H9 (cell line): ENCODE results near the gene CIDEC. TPM values are rescaled to one million over a fixed set of nuclear protein-coding genes. Genes with fewer than 3 reads are reported as not detected.

Experiments used
- DNase-seq: peaks from one replicate; pipeline ENCODE4 v3.0.0-alpha.2; 2017
- H2AFZ ChIP-seq: one replicate; pipeline ENCODE4 v1.6.1; 2013; ENCODE audit warnings: mild to moderate bottlenecking, low read length, control low read depth, moderate library complexity
- H2AK5ac ChIP-seq: 2 replicates; pipeline ENCODE4 v1.6.1; 2013; ENCODE audit warnings: low read length, control low read depth, mixed read lengths; ENCODE audit not compliant: insufficient read length
- H2BK120ac ChIP-seq: one replicate; pipeline ENCODE4 v1.6.1; 2013; ENCODE audit warnings: low read depth, mild to moderate bottlenecking, low read length, control low read depth, inconsistent platforms; ENCODE audit not compliant: poor library complexity, severe bottlenecking
- H2BK12ac ChIP-seq: 2 replicates; pipeline ENCODE4 v1.6.1; 2013; ENCODE audit warnings: low read length, control low read depth, mixed read lengths, low read depth; ENCODE audit not compliant: insufficient read length
- H2BK15ac ChIP-seq: 2 replicates; pipeline ENCODE4 v1.6.1; 2013; ENCODE audit warnings: low read depth, low read length, control low read depth
- H2BK20ac ChIP-seq: one replicate; pipeline ENCODE4 v1.6.1; 2013; ENCODE audit warnings: low read depth, mild to moderate bottlenecking, low read length, control low read depth, inconsistent platforms; ENCODE audit not compliant: poor library complexity, severe bottlenecking
- H2BK5ac ChIP-seq: 2 replicates; pipeline ENCODE4 v1.6.1; 2013; ENCODE audit warnings: low read length, control low read depth, mixed read lengths; ENCODE audit not compliant: insufficient read length
- H3K14ac ChIP-seq: 2 replicates; pipeline ENCODE4 v1.6.1; 2013; ENCODE audit warnings: low read length, control low read depth; ENCODE audit not compliant: insufficient read depth
- H3K18ac ChIP-seq: 2 replicates; pipeline ENCODE4 v1.6.1; 2013; ENCODE audit warnings: low read depth, mild to moderate bottlenecking, mixed read lengths, low read length, control low read depth; ENCODE audit not compliant: insufficient read length
- H3K23ac ChIP-seq: 2 replicates; pipeline ENCODE4 v1.6.1; 2013; ENCODE audit warnings: low read length, control low read depth, mixed read lengths, low read depth; ENCODE audit not compliant: insufficient read length
- H3K23me2 ChIP-seq: 2 replicates; pipeline ENCODE4 v1.6.1; 2013; ENCODE audit warnings: low read depth, mild to moderate bottlenecking, mixed read lengths, low read length, control low read depth; ENCODE audit not compliant: insufficient read length, poor library complexity, severe bottlenecking
- H3K27ac ChIP-seq: 2 replicates; pipeline ENCODE4 v1.5.1; 2013; ENCODE audit warnings: low read length, control low read depth, mixed read lengths, low read depth; ENCODE audit not compliant: insufficient read length
- H3K27me3 ChIP-seq: 2 replicates; pipeline ENCODE4 v1.6.1; 2013; ENCODE audit warnings: low read length, control low read depth, inconsistent platforms; ENCODE audit not compliant: insufficient read depth
- H3K4ac ChIP-seq: 2 replicates; pipeline ENCODE4 v1.6.1; 2013; ENCODE audit warnings: low read depth, mild to moderate bottlenecking, control low read depth, inconsistent platforms, low read length, moderate library complexity
- H3K4me1 ChIP-seq: 2 replicates; pipeline ENCODE4 v1.6.1; 2013; ENCODE audit warnings: low read length, control low read depth, inconsistent platforms; ENCODE audit not compliant: insufficient read depth
- H3K4me2 ChIP-seq: 2 replicates; pipeline ENCODE4 v1.6.1; 2013; ENCODE audit warnings: low read length, control low read depth, mixed read lengths; ENCODE audit not compliant: insufficient read length, insufficient read depth
- H3K56ac ChIP-seq: 2 replicates; pipeline ENCODE4 v1.6.1; 2013; ENCODE audit warnings: low read depth, mild to moderate bottlenecking, mixed read lengths, low read length, control low read depth; ENCODE audit not compliant: insufficient read length
- H3K79me1 ChIP-seq: 2 replicates; pipeline ENCODE4 v1.6.1; 2013; ENCODE audit warnings: low read depth, mild to moderate bottlenecking, moderate library complexity, low read length, control low read depth, inconsistent platforms; ENCODE audit not compliant: insufficient read depth, poor library complexity, severe bottlenecking
- H3K79me2 ChIP-seq: 2 replicates; pipeline ENCODE4 v1.6.1; 2013; ENCODE audit warnings: low read length, control low read depth, inconsistent platforms; ENCODE audit not compliant: insufficient read depth
- H3K9ac ChIP-seq: 2 replicates; pipeline ENCODE4 v1.6.1; 2013; ENCODE audit warnings: low read length, control low read depth, mixed read lengths; ENCODE audit not compliant: insufficient read length; ENCODE audit errors: extremely low read depth
- H3K9me3 ChIP-seq: one replicate; pipeline ENCODE4 v1.6.1; 2013; ENCODE audit warnings: low read depth, low read length, inconsistent platforms; ENCODE audit not compliant: control insufficient read depth
- H3T11ph ChIP-seq: one replicate; pipeline ENCODE4 v1.6.1; 2013; ENCODE audit warnings: mild to moderate bottlenecking, low read length, control low read depth, inconsistent platforms
- H4K20me1 ChIP-seq: one replicate; pipeline ENCODE4 v1.6.1; 2013; ENCODE audit not compliant: control insufficient read depth, insufficient read length, insufficient read depth
- H4K5ac ChIP-seq: 2 replicates; pipeline ENCODE4 v1.6.1; 2013; ENCODE audit warnings: low read depth, mild to moderate bottlenecking, mixed read lengths, low read length, control low read depth; ENCODE audit not compliant: insufficient read length
- H4K8ac ChIP-seq: replicated peaks from 2 replicates; pipeline ENCODE4 v1.6.1; 2013; ENCODE audit warnings: low read length, control low read depth, mixed read lengths, low read depth; ENCODE audit not compliant: insufficient read length
- H4K91ac ChIP-seq: 2 replicates; pipeline ENCODE4 v1.6.1; 2013; ENCODE audit warnings: low read depth, mild to moderate bottlenecking, moderate library complexity, mixed read lengths, low read length, control low read depth; ENCODE audit not compliant: insufficient read length
- H3K27ac Mint-ChIP-seq, 3 experiments: 2 replicates in 2 of 3; 3 replicates in 1 of 3; pipeline ENCODE4 v1.8.0; 2020 to 2021; ENCODE audit warnings: mixed read lengths in 3 of 3, mild to moderate bottlenecking in 1 of 3, moderate library complexity in 1 of 3
- H3K27me3 Mint-ChIP-seq: 2 replicates; pipeline ENCODE4 v1.8.0; 2021; ENCODE audit warnings: low read depth, mild to moderate bottlenecking, moderate library complexity, mixed read lengths
- H3K36me3 Mint-ChIP-seq, 3 experiments: 2 replicates in 2 of 3; 3 replicates in 1 of 3; pipeline ENCODE4 v1.8.0; 2020 to 2021; ENCODE audit warnings: low read depth in 3 of 3, mixed read lengths in 3 of 3; ENCODE audit not compliant: insufficient read depth in 1 of 3
- H3K4me1 Mint-ChIP-seq, 2 experiments: 2 replicates each; pipeline ENCODE4 v1.8.0; 2020; ENCODE audit warnings: mixed read lengths in 2 of 2
- H3K4me3 Mint-ChIP-seq, 2 experiments: 2 replicates in 1 of 2; 3 replicates in 1 of 2; pipeline ENCODE4 v1.8.0; 2020 to 2021; ENCODE audit warnings: mild to moderate bottlenecking in 2 of 2, mixed read lengths in 2 of 2, moderate library complexity in 1 of 2
- H3K9me3 Mint-ChIP-seq, 2 experiments: 2 replicates in 1 of 2; 3 replicates in 1 of 2; pipeline ENCODE4 v1.8.0; 2020; ENCODE audit warnings: mild to moderate bottlenecking in 2 of 2, mixed read lengths in 2 of 2, moderate library complexity in 1 of 2
- CTCF ChIP-seq: fragments of 200-600 bp; sonication (generic); conservative IDR thresholded peaks from 3 replicates; pipeline ENCODE4 v1.8.0; 2021; ENCODE audit warnings: antibody characterized with exemption, mild to moderate bottlenecking
- WGBS: extraction: QIAGEN DNeasy Blood & Tissue Kit; methylation state at CpG from one replicate; pipeline ENCODE4 v1.1.7; 2013; ENCODE audit warnings: missing lambda C conversion rate, low lambda C conversion rate, mixed read lengths; ENCODE audit not compliant: insufficient read length; ENCODE audit errors: extremely low coverage; 5-methylcytosine and 5-hydroxymethylcytosine counted together
- total RNA-seq: library from RNA; stranded (reverse); gene quantifications from 2 replicates; pipeline ENCODE4 v1.2.1, GENCODE V29; 2021

The CIDEC gene
- total RNA-seq, 1 experiment from 2014 or later = not detected

GRCh38 chr3:9913601-9914000, 33.5 kb upstream of the CIDEC start:
- Histone ChIP-seq H4K5ac (no peak overlapping the region), H4K91ac (no peak overlapping the region), H3K27me3 (no peaks in the 10 kb centered on the region; the same call in 1 of the 2 replicates), H3K23ac (no peak overlapping the region), H3K4ac (no peak overlapping the region), H3K4me2 (no peak overlapping the region), H2BK120ac (no peak overlapping the region), H3K14ac (no peak overlapping the region), H2BK12ac (no peak overlapping the region), H2BK5ac (no peak overlapping the region), H2AFZ (no peak overlapping the region), H3K27ac (no peak overlapping the region), H2AK5ac (no peak overlapping the region), H3K4me1 (peaks cover 4% of the 10 kb centered on the region; the same call in 1 of the 2 replicates), H3K23me2 (peaks cover 15% of the 10 kb centered on the region), H3K56ac (no peak overlapping the region), H3K79me2 (no peaks in the 10 kb centered on the region), H2BK20ac (no peak overlapping the region), H3K79me1 (no peaks in the 10 kb centered on the region), H3K9me3 (no peaks in the 10 kb centered on the region), H4K20me1 (no peaks in the 10 kb centered on the region), H4K8ac (no peak overlapping the region), H3K18ac (no peak overlapping the region), H3T11ph (no peak overlapping the region), H2BK15ac (no peak overlapping the region), H3K9ac (no peak overlapping the region)
- no peak overlapping the region for H3K27ac Mint-ChIP-seq
- peaks cover 15 to 27% of the 10 kb centered on the region in 2 experiments for H3K4me1 Mint-ChIP-seq
- H3K4me3 Mint-ChIP-seq = no peak overlapping the region
- no peak for DNase-seq
- no peak for TF ChIP-seq CTCF
- WGBS = no CpG with 5 or more reads among the region's 5 CpGs
- peaks cover 0 to 5% (median 0%) of the 10 kb centered on the region in 3 experiments; a peak in 1 of 7 replicates for H3K36me3 Mint-ChIP-seq
- H3K27me3 Mint-ChIP-seq = peaks cover 17% of the 10 kb centered on the region
- no peaks in the 10 kb centered on the region; a peak in 2 of 5 replicates for H3K9me3 Mint-ChIP-seq
